IMR-90 (cell line): ENCODE measurements around the gene POLR3A. TPM values are rescaled to one million over a fixed set of nuclear protein-coding genes. Genes with fewer than 3 reads are reported as not detected.

Experiments
- ATAC-seq: fragments of 200-7000 bp; cut with Tn5 transposase; 2 replicates; pipeline ENCODE4 v1.9.1; 2020; ENCODE audit warnings: low read depth, mild to moderate bottlenecking, moderate library complexity
- BruUV-seq: library from RNA; stranded (reverse); fragments of 400-500 nt; replicated peaks from 2 replicates; lab custom pipeline; 2021; lab: Mats Ljungman, UMichigan
- CTCF ChIA-PET: fragments of 300-600 bp; formaldehyde crosslinking; extraction: SDS; loops from one replicate; lab custom pipeline; 2021; ENCODE audit warnings: antibody characterized with exemption; lab: Yijun Ruan, JAX
- POLR2A ChIA-PET: fragments of 300-600 bp; sonication (Branson Sonifier 250); formaldehyde crosslinking; loops from one replicate; lab custom pipeline; 2022; ENCODE audit warnings: antibody characterized with exemption; ENCODE audit not compliant: unreplicated experiment; lab: Charles Lee
- DNase-seq: peaks from one replicate; pipeline ENCODE4 v3.0.0; 2013
- H2AFZ ChIP-seq: replicated peaks from 2 replicates; pipeline ENCODE3; 2013; ENCODE audit warnings: low read length, mild to moderate bottlenecking; ENCODE audit not compliant: poor library complexity
- H2AK5ac ChIP-seq: 2 replicates; pipeline ENCODE4 v1.6.1; 2013; ENCODE audit warnings: low read depth, low read length, inconsistent platforms
- H2AK9ac ChIP-seq: replicated peaks from 2 replicates; pipeline ENCODE3; 2013; ENCODE audit warnings: mild to moderate bottlenecking, low read depth, low read length, moderate library complexity; ENCODE audit not compliant: poor library complexity
- H2BK120ac ChIP-seq: 2 replicates; pipeline ENCODE4 v1.6.1; 2013; ENCODE audit warnings: low read depth, low read length, inconsistent platforms
- H2BK15ac ChIP-seq: 3 replicates; pipeline ENCODE4 v1.6.1; 2013; ENCODE audit warnings: low read depth, low read length, inconsistent platforms
- H2BK20ac ChIP-seq: 2 replicates; pipeline ENCODE4 v1.6.1; 2013; ENCODE audit warnings: low read depth, mild to moderate bottlenecking, inconsistent platforms, low read length, moderate library complexity
- H2BK5ac ChIP-seq: 2 replicates; pipeline ENCODE4 v1.6.1; 2013; ENCODE audit warnings: mild to moderate bottlenecking, low read depth, low read length, inconsistent platforms; ENCODE audit not compliant: poor library complexity, severe bottlenecking
- H3K14ac ChIP-seq: replicated peaks from 2 replicates; pipeline ENCODE4 v1.6.1; 2013; ENCODE audit warnings: low read depth, low read length, inconsistent platforms
- H3K18ac ChIP-seq: 2 replicates; pipeline ENCODE4 v1.6.1; 2013; ENCODE audit warnings: low read depth, low read length, control low read depth
- H3K23ac ChIP-seq: 2 replicates; pipeline ENCODE4 v1.6.1; 2013; ENCODE audit warnings: low read depth, low read length, inconsistent platforms
- H3K27ac ChIP-seq: 2 replicates; pipeline ENCODE4 v1.5.1; 2013; ENCODE audit warnings: mild to moderate bottlenecking, control low read depth, low read length; ENCODE audit not compliant: insufficient read depth
- H3K27me3 ChIP-seq: 2 replicates; pipeline ENCODE4 v1.6.1; 2013; ENCODE audit warnings: low read length; ENCODE audit not compliant: control insufficient read depth, insufficient read depth
- H3K36me3 ChIP-seq: 2 replicates; pipeline ENCODE4 v1.6.1; 2013; ENCODE audit warnings: low read length, mixed read lengths; ENCODE audit not compliant: control insufficient read depth, insufficient read depth
- H3K4ac ChIP-seq: 2 replicates; pipeline ENCODE4 v1.6.1; 2013; ENCODE audit warnings: low read depth, low read length, inconsistent platforms
- H3K4me1 ChIP-seq: 2 replicates; pipeline ENCODE4 v1.6.1; 2013; ENCODE audit warnings: low read length, mixed read lengths; ENCODE audit not compliant: control insufficient read depth, insufficient read depth
- H3K4me2 ChIP-seq: 2 replicates; pipeline ENCODE4 v1.6.1; 2013; ENCODE audit warnings: low read depth, mild to moderate bottlenecking, control low read depth, low read length, moderate library complexity
- H3K4me3 ChIP-seq: 2 replicates; pipeline ENCODE4 v1.5.1; 2013; ENCODE audit warnings: low read depth, mild to moderate bottlenecking, control low read depth, low read length, moderate library complexity; ENCODE audit not compliant: insufficient read depth
- H3K56ac ChIP-seq: 2 replicates; pipeline ENCODE4 v1.6.1; 2013; ENCODE audit warnings: low read length, inconsistent platforms; ENCODE audit not compliant: insufficient read depth; ENCODE audit errors: extremely low read depth
- H3K79me1 ChIP-seq, 2 experiments: 2 replicates each; pipeline ENCODE4 v1.6.1; 2013; ENCODE audit warnings: low read length in 2 of 2, inconsistent platforms in 1 of 2, low read depth in 1 of 2
- H3K9ac ChIP-seq: 2 replicates; pipeline ENCODE4 v1.6.1; 2013; ENCODE audit warnings: low read depth, low read length, control low read depth
- H3K9me1 ChIP-seq: 2 replicates; pipeline ENCODE4 v1.6.1; 2013; ENCODE audit warnings: low read length, inconsistent platforms; ENCODE audit not compliant: insufficient read depth
- H3K9me3 ChIP-seq: 2 replicates; pipeline ENCODE4 v1.6.1; 2013; ENCODE audit warnings: low read length; ENCODE audit not compliant: control insufficient read depth, insufficient read depth
- H4K20me1 ChIP-seq: 2 replicates; pipeline ENCODE4 v1.6.1; 2013; ENCODE audit warnings: low read length, inconsistent platforms; ENCODE audit not compliant: insufficient read depth
- H4K5ac ChIP-seq: 2 replicates; pipeline ENCODE4 v1.6.1; 2013; ENCODE audit warnings: mild to moderate bottlenecking, low read depth, low read length, control low read depth
- H4K8ac ChIP-seq, 2 experiments: 2 replicates each; pipeline ENCODE4 v1.6.1; 2013; ENCODE audit warnings: low read depth in 2 of 2, low read length in 2 of 2, control low read depth in 1 of 2, inconsistent platforms in 1 of 2
- H4K91ac ChIP-seq: 2 replicates; pipeline ENCODE4 v1.6.1; 2013; ENCODE audit warnings: low read depth, low read length, inconsistent platforms; ENCODE audit not compliant: insufficient read depth
- BHLHE40 ChIP-seq: fragments of 150-350 bp; IDR thresholded peaks from 2 replicates; pipeline ENCODE4 v1.6.1; 2016; ENCODE audit warnings: mild to moderate bottlenecking, low read depth, low read length
- CEBPB ChIP-seq: IDR thresholded peaks from 2 replicates; pipeline ENCODE4 v1.6.1; 2012; ENCODE audit warnings: low read depth, low read length, improper control_type of control experiment
- CHD1 ChIP-seq: IDR thresholded peaks from 2 replicates; pipeline ENCODE4 v1.6.1; 2012; ENCODE audit warnings: low read depth, low read length, improper control_type of control experiment
- CTCF ChIP-seq: conservative IDR thresholded peaks from 2 replicates; pipeline ENCODE4 v1.5.1; 2012; ENCODE audit warnings: mild to moderate bottlenecking, low read depth, low read length, improper control_type of control experiment
- MAFK ChIP-seq: IDR thresholded peaks from 2 replicates; pipeline ENCODE4 v1.6.1; 2012; ENCODE audit warnings: low read depth, low read length, improper control_type of control experiment
- MAZ ChIP-seq: IDR thresholded peaks from 2 replicates; pipeline ENCODE4 v1.6.1; 2012; ENCODE audit warnings: low read depth, mild to moderate bottlenecking, low read length, improper control_type of control experiment, moderate library complexity, borderline replicate concordance
- MXI1 ChIP-seq: IDR thresholded peaks from 2 replicates; pipeline ENCODE4 v1.6.1; 2012; ENCODE audit warnings: low read depth, mild to moderate bottlenecking, low read length, moderate library complexity, borderline replicate concordance
- NFE2L2 ChIP-seq: fragments of 150-350 bp; IDR thresholded peaks from 2 replicates; pipeline ENCODE4 v1.6.1; 2016; ENCODE audit warnings: low read depth, mild to moderate bottlenecking, low read length
- RAD21 ChIP-seq: IDR thresholded peaks from 2 replicates; pipeline ENCODE4 v1.6.1; 2012; ENCODE audit warnings: low read length, improper control_type of control experiment
- USF2 ChIP-seq: fragments of 150-350 bp; IDR thresholded peaks from 2 replicates; pipeline ENCODE4 v1.6.1; 2017; ENCODE audit warnings: mild to moderate bottlenecking, antibody characterized with exemption, low read length, low read depth
- WGBS, 2 experiments: methylation state at CpG; one replicate each; pipeline versions ENCODE4 v1.1.5 to v1.1.7; 2013; ENCODE audit warnings: missing lambda C conversion rate in 2 of 2; ENCODE audit not compliant: insufficient read length in 1 of 2; ENCODE audit errors: extremely low coverage in 2 of 2; 5-methylcytosine and 5-hydroxymethylcytosine counted together
- dilution Hi-C: fragments of 300-500 bp; cut with HindIII; formaldehyde crosslinking; loops from one replicate; pipeline ENCODE4 v1.14.3; 2018; ENCODE audit warnings: low sequenced_read_pairs; ENCODE audit not compliant: unreplicated experiment
- in situ Hi-C: fragments of 300-500 bp; cut with MboI; formaldehyde crosslinking; loops from 3 replicates; pipeline ENCODE4 v1.14.3; 2019; ENCODE audit warnings: low sequenced_read_pairs, inconsistent platforms, mixed read lengths
- intact Hi-C: fragments of 100-400 bp; cut with micrococcal nuclease; formaldehyde crosslinking; loops from 2 replicates; pipeline ENCODE4 v1.10.0; 2022
- polyA plus RNA-seq, 3 experiments: library from polyadenylated mRNA; depleted of rRNA; stranded (reverse); fragments of >200 nt; gene quantifications; 2 replicates each; pipeline ENCODE4 v1.2.3, GENCODE V29; 2012; ENCODE audit warnings: low replicate concordance in 1 of 3
- total RNA-seq: library from RNA; depleted of rRNA; stranded (reverse); fragments of >200 nt; gene quantifications from 2 replicates; pipeline ENCODE4 v1.2.3, GENCODE V29; 2012

The POLR3A gene
- total and polyA plus RNA-seq, 2 of the 4 experiments (the other 2 are of a cell fraction), result 11.9 to 24.4 TPM

- in situ Hi-C loops (loop anchor here (5.0 to 10.0 kb wide), 3 partner anchors 258 to 1151 kb away; no protein-coding TSS in a partner anchor), dilution Hi-C loops (no loop called here)
- no TSS peak for BruUV-seq
These were observed 17.5 kb upstream of the POLR3A start for GRCh38 chr10:78046711-78047269.

More at GRCh38 chr10:78046711-78047269, 17.5 kb upstream of the POLR3A start:
- H3K27me3 ChIP-seq, result no peaks in the 10 kb centered on the region
- ChIA-PET POLR2A (interaction anchor here (0.6 kb wide), 2 partner anchors 121 to 604 kb away, joined by 8 to 11 read pairs; no protein-coding TSS in a partner anchor), CTCF (interaction anchor here (0.5 to 1.5 kb wide), 12 partner anchors 9 to 1201 kb away, joined by 3 to 6 read pairs (median 3); partner anchors contain the start of gene ZMIZ1)
- peak overlapping the region; percentile 5 for H2AK9ac ChIP-seq
- H3K4me2 ChIP-seq, result no peak overlapping the region
- no peak overlapping the region for H2AK5ac ChIP-seq
- H3K4ac ChIP-seq, result no peak overlapping the region
- no peak overlapping the region for H3K4me3 ChIP-seq
- ATAC-seq (no peak), DNase-seq (no peak)
- 60% methylated on average over 2 of the region's 10 CpGs; no CpG with 5 or more reads in 1 of the 2 experiments for WGBS, 2 experiments
- H3K14ac ChIP-seq, result no peak overlapping the region
- no peak overlapping the region for H4K5ac ChIP-seq
- H4K20me1 ChIP-seq, result peaks cover 33% of the 10 kb centered on the region
- H2BK15ac ChIP-seq, result no peak overlapping the region
- peaks cover 15% of the 10 kb centered on the region for H3K4me1 ChIP-seq
- H3K36me3 ChIP-seq, result peaks cover 9% of the 10 kb centered on the region
- H2AFZ ChIP-seq, result peak overlapping the region; percentile 56
- no peak overlapping the region for H3K27ac ChIP-seq
- intact Hi-C loops, result loop anchor here (1.0 to 10.0 kb wide), 8 partner anchors 151 to 1149 kb away; no protein-coding TSS in a partner anchor
- no peak overlapping the region for H3K9ac ChIP-seq
- TF ChIP-seq CHD1 (no peak), MXI1 (no peak), MAFK (no peak), USF2 (no peak), RAD21 (no peak), MAZ (no peak), CEBPB (no peak), BHLHE40 (no peak), NFE2L2 (no peak), CTCF (no peak)
- no peaks in the 10 kb centered on the region for H3K9me3 ChIP-seq
- H3K56ac ChIP-seq, result no peak overlapping the region
- H4K91ac ChIP-seq, result no peak overlapping the region
- no peak overlapping the region for H2BK20ac ChIP-seq
- H4K8ac ChIP-seq, result no peak overlapping the region
- peaks cover 17% of the 10 kb centered on the region for H3K9me1 ChIP-seq
- no peak overlapping the region for H3K18ac ChIP-seq
- H3K79me1 ChIP-seq, result peaks cover 1 to 27% of the 10 kb centered on the region in 2 experiments; a peak in 3 of 4 replicates
- no peak overlapping the region; the same call in 1 of the 2 replicates for H2BK120ac ChIP-seq
- no peak overlapping the region for H2BK5ac ChIP-seq
- no peak overlapping the region for H3K23ac ChIP-seq
